K562 (cell line): ENCODE data around the gene LTB4R2. TPM values are rescaled to one million over a fixed set of nuclear protein-coding genes. Genes with fewer than 3 reads are reported as not detected.

Source experiments
- ATAC-seq: fragments of 200-7000 bp; cut with Tn5 transposase; 3 replicates; pipeline ENCODE4 v1.9.1; 2020; ENCODE audit warnings: moderate library complexity
- BruUV-seq: library from RNA; stranded (reverse); fragments of 400-500 nt; replicated peaks from 2 replicates; lab custom pipeline; 2021; lab: Mats Ljungman, UMichigan
- CTCF ChIA-PET: fragments of 300-600 bp; formaldehyde crosslinking; extraction: SDS; loops from one replicate; lab custom pipeline; 2021; ENCODE audit warnings: low intra/inter-chr PET ratio; lab: Yijun Ruan, JAX
- POLR2A ChIA-PET: fragments of 300-600, 350-650 bp; sonication (Branson Sonifier 250); formaldehyde crosslinking; extraction: SDS; loops from one replicate; lab custom pipeline; 2021; ENCODE audit warnings: antibody characterized with exemption, inconsistent platforms; lab: Yijun Ruan, JAX
- DNase-seq, 4 experiments: peaks; one replicate each; pipeline versions ENCODE4 v3.0.0 to v3.0.0-alpha.2; 2011 to 2018; ENCODE audit warnings: low spot score in 3 of 4, mixed read lengths in 3 of 4; ENCODE audit errors: extremely low read depth in 1 of 4
- FAIRE-seq: peaks from 2 replicates; lab custom pipeline; 2011; peaks lifted over from hg19 to GRCh38; lab: Jason Lieb, UNC
- H2AFZ ChIP-seq: 2 replicates; pipeline ENCODE4 v1.6.0; 2011; ENCODE audit warnings: low read depth, low read length, control low read depth, inconsistent platforms
- H3K27ac ChIP-seq: fragments of 200-600 bp; 3 replicates; pipeline ENCODE4 v1.8.0; 2011; ENCODE audit warnings: low read depth, mild to moderate bottlenecking, control low read depth, inconsistent platforms, low read length, moderate library complexity, mixed read lengths; ENCODE audit errors: extremely low read depth
- H3K27me3 ChIP-seq, 2 experiments: fragments of 300-600 bp in 1 of 2; 2 replicates in 1 of 2; 3 replicates in 1 of 2; pipeline versions ENCODE4 v1.6.0 to v1.8.0; 2011; ENCODE audit warnings: inconsistent platforms in 2 of 2, low read length in 2 of 2, mild to moderate bottlenecking in 1 of 2, mixed read lengths in 1 of 2, moderate library complexity in 1 of 2; ENCODE audit not compliant: control insufficient read depth in 2 of 2, insufficient read depth in 2 of 2
- H3K36me3 ChIP-seq: fragments of 300-600 bp; 3 replicates; pipeline ENCODE4 v1.8.0; 2011; ENCODE audit warnings: mild to moderate bottlenecking, low read length, inconsistent platforms; ENCODE audit not compliant: control insufficient read depth, insufficient read depth
- H3K4me1 ChIP-seq, 2 experiments: fragments of 200-600 bp in 1 of 2; replicated peaks in 1 of 2; 2 replicates in 1 of 2; 3 replicates in 1 of 2; pipeline versions ENCODE4 v1.5.1 to v1.8.0; 2011; ENCODE audit warnings: inconsistent platforms in 2 of 2, low read length in 2 of 2, mild to moderate bottlenecking in 1 of 2, mixed read lengths in 1 of 2, moderate library complexity in 1 of 2; ENCODE audit not compliant: control insufficient read depth in 2 of 2, insufficient read depth in 2 of 2
- H3K4me2 ChIP-seq: 2 replicates; pipeline ENCODE4 v1.6.1; 2011; ENCODE audit warnings: low read length, control low read depth, inconsistent platforms, mixed read lengths; ENCODE audit not compliant: insufficient read depth
- H3K4me3 ChIP-seq: fragments of 200-600 bp; sonication (generic), shearing (Covaris generic); 2 replicates; pipeline ENCODE4 v1.5.1; 2016; ENCODE audit warnings: control low read depth, inconsistent platforms
- H3K79me2 ChIP-seq: fragments of 200-600 bp; 3 replicates; pipeline ENCODE4 v1.8.0; 2011; ENCODE audit warnings: low read length, inconsistent platforms; ENCODE audit not compliant: control insufficient read depth, insufficient read depth
- H3K9ac ChIP-seq, 2 experiments: 2 replicates each; pipeline versions ENCODE4 v1.6.0 to v1.6.1; 2011; ENCODE audit warnings: low read depth in 2 of 2, low read length in 2 of 2, control low read depth in 1 of 2, inconsistent platforms in 1 of 2, mild to moderate bottlenecking in 1 of 2, mixed read lengths in 1 of 2; ENCODE audit not compliant: insufficient read depth in 1 of 2
- H3K9me1 ChIP-seq: one replicate; pipeline ENCODE4 v1.6.0; 2011; ENCODE audit warnings: inconsistent platforms, mild to moderate bottlenecking, low read length, moderate library complexity; ENCODE audit not compliant: control insufficient read depth, insufficient read depth
- H3K9me3 ChIP-seq: replicated peaks from 2 replicates; pipeline ENCODE4 v1.5.1; 2011; ENCODE audit warnings: low read depth, low read length, inconsistent platforms; ENCODE audit not compliant: control insufficient read depth, insufficient read depth
- H4K20me1 ChIP-seq: replicated peaks from 2 replicates; pipeline ENCODE4 v1.6.1; 2011; ENCODE audit warnings: low read length, inconsistent platforms, mixed read lengths; ENCODE audit not compliant: control insufficient read depth, insufficient read depth
- BCOR ChIP-seq: fragments of 450-650 bp; IDR thresholded peaks from 2 replicates; pipeline ENCODE4 v1.6.1; 2016
- CHD1 ChIP-seq: fragments of 200-600 bp; sonication (generic); IDR thresholded peaks from one replicate; pipeline ENCODE4 v1.6.1; 2012; ENCODE audit warnings: mild to moderate bottlenecking, moderate library complexity, low read length, inconsistent platforms
- CHD2 ChIP-seq: IDR thresholded peaks from 2 replicates; pipeline ENCODE4 v1.6.1; 2011; ENCODE audit warnings: low read depth, low read length
- CREBBP ChIP-seq: IDR thresholded peaks from one replicate; pipeline ENCODE4 v1.6.1; 2012; ENCODE audit warnings: low read depth, mild to moderate bottlenecking, control low read depth, inconsistent platforms, low read length
- FOXA3 ChIP-seq, 2 experiments: fragments of 450-650 bp in 1 of 2; sonication (generic) in 1 of 2; formaldehyde crosslinking; IDR thresholded peaks in 1 of 2; conservative IDR thresholded peaks in 1 of 2; 2 replicates each; pipeline versions ENCODE4 v1.4.0 to v1.8.0; 2020 to 2022; ENCODE audit warnings: mild to moderate bottlenecking in 2 of 2, missing genetic modification reagents in 1 of 2
- GABPB2 ChIP-seq: fragments of 250-450 bp; sonication (Bioruptor Pico); conservative IDR thresholded peaks from 2 replicates; pipeline ENCODE4 v1.5.1; 2021; ENCODE audit warnings: mild to moderate bottlenecking
- MXI1 ChIP-seq: IDR thresholded peaks from 2 replicates; pipeline ENCODE4 v1.6.1; 2011; ENCODE audit warnings: low read depth, mild to moderate bottlenecking, improper control_type of control experiment, low read length
- NFE2 ChIP-seq: IDR thresholded peaks from 2 replicates; pipeline ENCODE4 v1.6.1; 2014; ENCODE audit warnings: antibody characterized with exemption, low read depth
- NUFIP1 ChIP-seq: fragments of 450-650 bp; IDR thresholded peaks from 2 replicates; pipeline ENCODE4 v1.6.1; 2018; ENCODE audit not compliant: partially characterized antibody
- SRSF9 ChIP-seq: fragments of 200-400 bp; formaldehyde crosslinking; IDR thresholded peaks from 2 replicates; pipeline ENCODE4 v1.6.1; 2017; ENCODE audit warnings: low read depth, low read length, borderline replicate concordance
- STAT6 ChIP-seq: sonication (generic); formaldehyde crosslinking; IDR thresholded peaks from 2 replicates; pipeline ENCODE4 v1.8.1; 2023; ENCODE audit warnings: mild to moderate bottlenecking, missing genetic modification reagents
- ZMIZ1 ChIP-seq, 2 experiments: fragments of 150-350 bp in 1 of 2; IDR thresholded peaks; 2 replicates each; pipeline ENCODE4 v1.6.1; 2012 to 2016; ENCODE audit warnings: low read depth in 2 of 2, low read length in 2 of 2, mild to moderate bottlenecking in 1 of 2, moderate library complexity in 1 of 2
- ZNF224 ChIP-seq: sonication (generic); formaldehyde crosslinking; IDR thresholded peaks from 2 replicates; pipeline ENCODE4 v1.8.0; 2022; ENCODE audit warnings: mild to moderate bottlenecking, missing genetic modification reagents
- ZNF408 ChIP-seq: fragments of 250-450 bp; sonication (Bioruptor Pico); IDR thresholded peaks from 2 replicates; pipeline ENCODE4 v1.4.0; 2020; ENCODE audit warnings: low read depth, mild to moderate bottlenecking, moderate library complexity
- ZNF41 ChIP-seq: fragments of 250-450 bp; sonication (Bioruptor Pico); conservative IDR thresholded peaks from 2 replicates; pipeline ENCODE4 v1.4.0; 2020; ENCODE audit warnings: mild to moderate bottlenecking
- ZNF444 ChIP-seq: fragments of 250-450 bp; sonication (Bioruptor Pico); IDR thresholded peaks from 2 replicates; pipeline ENCODE4 v1.4.0; 2020; ENCODE audit warnings: mild to moderate bottlenecking, moderate library complexity
- WGBS: fragments of 100-300 bp; shearing (Covaris generic); methylation state at CpG from one replicate; pipeline ENCODE4 v1.1.6; 2016; ENCODE audit warnings: low coverage, mixed read lengths; ENCODE audit not compliant: insufficient coverage; ENCODE audit errors: missing lambda C conversion rate; 5-methylcytosine and 5-hydroxymethylcytosine counted together
- in situ Hi-C: fragments of 300-500 bp; cut with MboI; formaldehyde crosslinking; loops from 4 replicates; pipeline ENCODE4 v1.15.0; 2018; ENCODE audit warnings: inconsistent platforms, mixed read lengths
- intact Hi-C: fragments of 100-400 bp; cut with micrococcal nuclease; formaldehyde crosslinking; loops from 2 replicates; pipeline ENCODE4 v1.14.2; 2022
- polyA plus RNA-seq, 8 experiments: library from polyadenylated mRNA; depleted of rRNA in 4 of 8; stranded (reverse) in 5 of 8; unstranded in 3 of 8; fragments of >200 nt; fragmentation: Nextera tagmentation in 2 of 8; fragmentation: Illumina TruSeq in 1 of 8; extraction: Ambion mirVana in 2 of 8; extraction: Trizol in 1 of 8; gene quantifications; 2 replicates each; pipeline versions ENCODE4 v1.2.1 to v1.2.3, GENCODE V29; 2011 to 2014; ENCODE audit warnings: inconsistent platforms in 1 of 8, missing spikeins in 1 of 8
- total RNA-seq, 7 experiments: library from RNA; depleted of rRNA in 6 of 7; stranded (reverse); fragments of >200 nt in 6 of 7; fragmentation: Illumina TruSeq in 2 of 7; extraction: Trizol in 2 of 7; gene quantifications; 2 replicates each; pipeline versions ENCODE4 v1.2.1 to v1.2.3, GENCODE V29; 2011 to 2021; ENCODE audit warnings: low replicate concordance in 1 of 7

Gene LTB4R2
- total and polyA plus RNA-seq, 9 of the 15 experiments (the other 6 are each of a cell fraction or from before 2014, with no cell fraction given), result 0.03 to 11.6 (median 2.8) TPM; not detected in 1

- Histone ChIP-seq H3K79me2 (peaks cover 9% of the 10 kb centered on the region; the same call in 1 of the 3 replicates), H3K4me1 (peaks cover 26 to 27% of the 10 kb centered on the region in 2 experiments; a peak in 4 of 5 replicates), H3K9me3 (no peaks in the 10 kb centered on the region), H3K36me3 (no peaks in the 10 kb centered on the region; the same call in 2 of the 3 replicates), H3K9me1 (peaks cover 2% of the 10 kb centered on the region), H3K27me3 (no peaks in the 10 kb centered on the region), H2AFZ (peak within 1 kb of the TSS; percentile 95), H3K27ac (peak within 1 kb of the TSS; percentile 99), H3K4me3 (peak within 1 kb of the TSS; percentile 94), H3K9ac (peak within 1 kb of the TSS; percentile 95 to 99), H3K4me2 (peak within 1 kb of the TSS; percentile 92), H4K20me1 (no peaks in the 10 kb centered on the region; the same call in 1 of the 2 replicates)
- intact Hi-C loops (loop anchor here (2.0 kb wide), 1 partner anchor 28 kb away; the partner anchor contains the start of gene TINF2), in situ Hi-C loops (no loop called here)
- DNase-seq (peak; percentile 90 to 93 (median 92)), ATAC-seq (peak; percentile 95), FAIRE-seq (peak; percentile 40)
- POLR2A ChIA-PET, result interaction anchor here (0.6 to 2.1 kb wide), 9 partner anchors 9 to 191 kb away, joined by 3 to 11 read pairs (median 4); partner anchors contain the start of genes CIDEB and TINF2
- CTCF ChIA-PET, result interaction anchor here (0.6 to 1.0 kb wide), 2 partner anchors 26 to 29 kb away, joined by 3 to 6 read pairs; partner anchors contain the start of gene TINF2
- BruUV-seq, result no TSS peak
- under 1% methylated on average over 35 of the region's 61 CpGs for WGBS
- TF ChIP-seq GABPB2 (CRISPR knock-in tag), result no peak
- TF ChIP-seq ZNF444, result no peak
- TF ChIP-seq CHD2, result no peak
- no peak for TF ChIP-seq SRSF9
- no peak for TF ChIP-seq NUFIP1
- TF ChIP-seq ZMIZ1 (IDR thresholded peaks at IDR 0.05; ENCODE audit: low read depth in 2 of 2, low read length in 2 of 2), result peak in 1 of 2 experiments; percentile 77; a peak in 1 of 4 replicates
- no peak for TF ChIP-seq ZNF224 (CRISPR knock-in tag)
- no peak for TF ChIP-seq BCOR
- TF ChIP-seq CHD1, result peak; percentile 92
- TF ChIP-seq STAT6, result no peak
- no peak for TF ChIP-seq ZNF41 (CRISPR knock-in tag)
- no peak for TF ChIP-seq FOXA3 (CRISPR knock-in tag; conservative IDR thresholded peaks at IDR 0.05 in 1 of 2, IDR thresholded peaks at IDR 0.05 in 1 of 2)
- TF ChIP-seq CREBBP, result no peak
- peak; percentile 46; the same call in 1 of the 2 replicates for TF ChIP-seq MXI1
- TF ChIP-seq ZNF408, result no peak
- TF ChIP-seq NFE2, result 0 out of 2 replicates have a peak, but pooled peaks have one; percentile 2
Measured at GRCh38 chr14:24271134-24271833, 38.7 kb upstream of the LTB4R2 start, which contains the start of gene RABGGTA. Gene RABGGTA (minus strand): TSS chr14:24271597. CDS start chr14:24271115, 482 bp downstream.
